Measurements from ENCODE around the gene RAB1B. TPM values are rescaled to one million over a fixed set of nuclear protein-coding genes. Genes with fewer than 3 reads are reported as not detected.

RAB1B gene
- polyA plus RNA-seq, 2 donors: 129 to 156 TPM

DNA sequence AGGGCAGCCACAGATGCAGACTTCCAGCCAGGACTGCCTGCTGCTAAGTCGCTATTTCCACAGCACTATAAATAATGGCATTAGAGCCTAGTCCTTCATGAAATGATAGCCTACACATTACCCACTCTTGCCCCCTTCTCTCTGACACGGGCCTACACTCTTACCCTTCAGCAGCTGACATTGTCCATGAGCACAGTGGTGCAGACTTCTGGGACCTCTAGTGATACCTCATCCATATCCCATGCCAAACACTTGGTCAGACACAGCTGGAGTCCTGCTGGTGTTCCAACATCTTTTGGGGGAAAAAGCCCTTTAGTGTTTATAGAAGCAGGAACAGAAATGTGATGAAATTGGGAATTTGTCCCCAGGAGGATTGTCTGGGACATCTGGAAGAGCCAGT is 43.4 kb upstream of the RAB1B start:
- peaks cover 0 to 7% of the 10 kb centered on the region in 2 donors for H3K4me1 ChIP-seq (ENCODE audit: control insufficient read depth in 2 of 2, insufficient read depth in 2 of 2, low read length in 1 of 2)
- 70 to 78% methylated on average over 2 of the region's 2 CpGs for WGBS, 2 donors
- H3K27ac ChIP-seq (ENCODE audit: low read depth in 2 of 2, low read length in 1 of 2): no peak overlapping the region
- no peaks in the 10 kb centered on the region for H3K27me3 ChIP-seq (ENCODE audit: control insufficient read depth in 1 of 2, insufficient read depth in 2 of 2, low read length in 2 of 2)
- peaks cover 5 to 16% of the 10 kb centered on the region in 2 donors for H3K36me3 ChIP-seq (ENCODE audit: control insufficient read depth in 2 of 2, insufficient read depth in 2 of 2, low read length in 1 of 2)
- H3K9me3 ChIP-seq (ENCODE audit: control insufficient read depth in 2 of 2, insufficient read depth in 1 of 2, low read depth in 1 of 2, low read length in 1 of 2): no peaks in the 10 kb centered on the region
- no peak overlapping the region for H3K4me3 ChIP-seq (ENCODE audit: low read depth in 1 of 2, low read length in 2 of 2)

DNA sequence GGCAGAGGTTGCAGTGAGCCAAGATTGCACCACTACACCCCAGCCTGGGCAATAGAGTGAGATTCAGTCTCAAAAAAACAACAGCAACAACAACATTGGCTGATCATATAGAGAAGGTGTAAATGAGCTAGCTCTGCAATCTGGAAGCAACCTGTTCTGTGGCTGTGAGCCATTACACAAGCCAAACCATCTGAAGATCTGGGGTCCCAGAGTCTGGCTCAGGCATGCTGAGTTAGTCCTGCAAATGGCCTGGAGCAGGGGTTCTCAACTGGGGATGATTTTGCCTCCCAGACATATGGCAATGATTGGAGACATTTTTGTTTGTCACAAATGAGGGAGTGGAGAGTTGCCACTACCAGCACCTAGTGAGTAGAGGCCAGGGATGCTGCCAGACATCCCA is 42.3 kb upstream of the RAB1B start:
- H3K9me3 ChIP-seq (ENCODE audit: control insufficient read depth in 2 of 2, insufficient read depth in 1 of 2, low read depth in 1 of 2, low read length in 1 of 2): no peaks in the 10 kb centered on the region
- no peak overlapping the region for H3K4me3 ChIP-seq (ENCODE audit: low read depth in 1 of 2, low read length in 2 of 2)
- H3K27ac ChIP-seq (ENCODE audit: low read depth in 2 of 2, low read length in 1 of 2): no peak overlapping the region
- H3K36me3 ChIP-seq (ENCODE audit: control insufficient read depth in 2 of 2, insufficient read depth in 2 of 2, low read length in 1 of 2): peaks cover 5 to 13% of the 10 kb centered on the region in 2 donors
- no peaks in the 10 kb centered on the region for H3K27me3 ChIP-seq (ENCODE audit: control insufficient read depth in 1 of 2, insufficient read depth in 2 of 2, low read length in 2 of 2)
- H3K4me1 ChIP-seq (ENCODE audit: control insufficient read depth in 2 of 2, insufficient read depth in 2 of 2, low read length in 1 of 2): peaks cover 0 to 4% of the 10 kb centered on the region in 2 donors

DNA sequence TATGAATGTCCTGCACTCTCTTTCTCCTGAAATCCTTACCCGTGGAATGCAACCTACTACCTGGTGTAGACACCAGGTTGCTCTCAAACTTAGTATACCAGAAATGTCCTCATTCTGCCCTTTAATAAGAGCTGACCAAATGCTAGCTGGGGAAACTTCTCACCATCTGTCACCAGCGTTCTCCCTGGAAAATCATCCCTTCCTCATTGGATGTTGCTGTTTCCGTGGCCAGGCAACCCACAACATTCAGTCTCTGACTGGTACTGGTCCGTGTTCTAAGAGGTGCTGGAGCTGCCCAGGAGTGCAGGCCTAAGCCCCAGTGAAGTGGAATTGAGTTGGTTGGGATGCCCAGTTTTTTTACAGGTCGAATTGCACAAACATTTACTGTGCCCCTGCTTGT is 40.7 kb upstream of the RAB1B start:
- 86 to 89% methylated on average over 5 of the region's 5 CpGs for WGBS, 2 donors
- Histone ChIP-seq H3K4me1 (ENCODE audit: control insufficient read depth in 2 of 2, insufficient read depth in 2 of 2, low read length in 1 of 2) (no peaks in the 10 kb centered on the region), H3K36me3 (ENCODE audit: control insufficient read depth in 2 of 2, insufficient read depth in 2 of 2, low read length in 1 of 2) (peaks cover 5 to 26% of the 10 kb centered on the region in 2 donors), H3K4me3 (ENCODE audit: low read depth in 1 of 2, low read length in 2 of 2) (no peak overlapping the region), H3K9me3 (ENCODE audit: control insufficient read depth in 2 of 2, insufficient read depth in 1 of 2, low read depth in 1 of 2, low read length in 1 of 2) (no peaks in the 10 kb centered on the region), H3K27me3 (ENCODE audit: control insufficient read depth in 1 of 2, insufficient read depth in 2 of 2, low read length in 2 of 2) (no peaks in the 10 kb centered on the region), H3K27ac (ENCODE audit: low read depth in 2 of 2, low read length in 1 of 2) (no peak overlapping the region)

DNA sequence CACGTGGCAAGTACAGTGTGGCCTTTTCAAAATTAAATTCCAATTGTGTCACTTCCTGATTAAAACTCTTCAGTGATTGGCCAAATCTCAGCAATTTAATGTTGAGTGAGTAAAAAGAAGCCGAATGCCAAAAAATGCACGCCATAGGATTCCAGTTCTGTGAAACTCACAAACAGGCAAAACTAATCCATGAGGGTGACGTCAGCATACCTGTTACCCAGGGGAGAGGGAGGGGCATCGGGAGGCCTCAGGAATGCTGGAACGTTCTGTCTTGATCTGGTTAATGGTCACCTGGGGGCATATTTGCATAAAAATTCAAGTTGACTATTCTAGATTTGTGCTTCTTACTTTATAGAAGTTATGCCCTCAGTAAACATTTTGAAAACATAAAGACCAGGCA is 39.9 kb upstream of the RAB1B start:
- Histone ChIP-seq H3K9me3 (ENCODE audit: control insufficient read depth in 2 of 2, insufficient read depth in 1 of 2, low read depth in 1 of 2, low read length in 1 of 2) (no peaks in the 10 kb centered on the region), H3K4me3 (ENCODE audit: low read depth in 1 of 2, low read length in 2 of 2) (no peak overlapping the region), H3K36me3 (ENCODE audit: control insufficient read depth in 2 of 2, insufficient read depth in 2 of 2, low read length in 1 of 2) (peaks cover 10 to 30% of the 10 kb centered on the region in 2 donors), H3K4me1 (ENCODE audit: control insufficient read depth in 2 of 2, insufficient read depth in 2 of 2, low read length in 1 of 2) (no peaks in the 10 kb centered on the region), H3K27me3 (ENCODE audit: control insufficient read depth in 1 of 2, insufficient read depth in 2 of 2, low read length in 2 of 2) (no peaks in the 10 kb centered on the region), H3K27ac (ENCODE audit: low read depth in 2 of 2, low read length in 1 of 2) (no peak overlapping the region)
- 76 to 80% methylated on average over 6 of the region's 6 CpGs for WGBS, 2 donors

DNA sequence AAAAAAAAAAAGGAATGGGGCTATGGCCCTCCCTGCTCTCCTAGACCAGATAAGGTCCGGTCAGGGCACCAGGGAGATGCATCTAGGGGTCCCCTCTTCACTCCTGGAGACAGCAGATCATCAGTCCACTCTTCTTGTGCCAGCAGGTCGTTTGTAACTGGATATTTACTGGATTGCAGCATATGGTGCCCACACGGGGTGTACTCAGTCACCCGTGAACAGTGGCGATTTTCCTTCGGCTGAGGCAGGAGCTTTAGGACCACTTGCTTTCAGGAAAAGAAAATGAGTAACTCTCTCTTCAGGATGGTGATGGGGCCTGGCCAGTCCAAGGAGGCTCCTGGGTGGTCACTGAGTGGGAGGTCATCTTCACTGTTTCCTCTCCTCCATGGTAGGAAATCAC is 38.3 kb upstream of the RAB1B start:
- Histone ChIP-seq H3K9me3 (ENCODE audit: control insufficient read depth in 2 of 2, insufficient read depth in 1 of 2, low read depth in 1 of 2, low read length in 1 of 2) (no peaks in the 10 kb centered on the region), H3K4me1 (ENCODE audit: control insufficient read depth in 2 of 2, insufficient read depth in 2 of 2, low read length in 1 of 2) (no peaks in the 10 kb centered on the region), H3K27ac (ENCODE audit: low read depth in 2 of 2, low read length in 1 of 2) (no peak overlapping the region), H3K27me3 (ENCODE audit: control insufficient read depth in 1 of 2, insufficient read depth in 2 of 2, low read length in 2 of 2) (no peaks in the 10 kb centered on the region), H3K4me3 (ENCODE audit: low read depth in 1 of 2, low read length in 2 of 2) (no peak overlapping the region), H3K36me3 (ENCODE audit: control insufficient read depth in 2 of 2, insufficient read depth in 2 of 2, low read length in 1 of 2) (peaks cover 16 to 43% of the 10 kb centered on the region in 2 donors)
- WGBS, 2 donors: 84 to 89% methylated on average over 6 of the region's 6 CpGs

DNA sequence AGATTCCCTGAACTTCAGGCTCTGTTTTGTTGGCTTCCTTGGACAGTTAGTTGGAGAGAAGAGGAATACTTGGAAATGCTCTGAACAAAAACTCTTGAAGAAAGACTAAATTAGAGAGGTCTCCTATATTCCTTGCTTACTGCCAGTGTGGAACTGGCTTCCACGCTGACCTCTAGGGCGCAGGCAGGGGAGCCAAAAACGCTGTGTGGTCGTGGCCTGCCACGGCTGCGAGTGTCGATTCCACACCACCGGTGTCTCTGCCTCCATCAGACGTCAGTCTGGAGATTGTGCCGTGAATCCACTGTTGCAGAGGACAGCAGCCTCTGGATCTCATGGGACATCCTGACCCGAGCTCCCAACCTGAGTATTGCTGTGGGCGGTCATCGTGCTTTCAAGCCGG is 37.5 kb upstream of the RAB1B start:
- no peaks in the 10 kb centered on the region for H3K4me1 ChIP-seq (ENCODE audit: control insufficient read depth in 2 of 2, insufficient read depth in 2 of 2, low read length in 1 of 2)
- no peaks in the 10 kb centered on the region for H3K9me3 ChIP-seq (ENCODE audit: control insufficient read depth in 2 of 2, insufficient read depth in 1 of 2, low read depth in 1 of 2, low read length in 1 of 2)
- no peak overlapping the region for H3K4me3 ChIP-seq (ENCODE audit: low read depth in 1 of 2, low read length in 2 of 2)
- no peak overlapping the region for H3K27ac ChIP-seq (ENCODE audit: low read depth in 2 of 2, low read length in 1 of 2)
- WGBS, 2 donors: 94% methylated on average over 14 of the region's 14 CpGs
- H3K36me3 ChIP-seq (ENCODE audit: control insufficient read depth in 2 of 2, insufficient read depth in 2 of 2, low read length in 1 of 2): peaks cover 22 to 46% of the 10 kb centered on the region in 2 donors
- no peaks in the 10 kb centered on the region for H3K27me3 ChIP-seq (ENCODE audit: control insufficient read depth in 1 of 2, insufficient read depth in 2 of 2, low read length in 2 of 2)

DNA sequence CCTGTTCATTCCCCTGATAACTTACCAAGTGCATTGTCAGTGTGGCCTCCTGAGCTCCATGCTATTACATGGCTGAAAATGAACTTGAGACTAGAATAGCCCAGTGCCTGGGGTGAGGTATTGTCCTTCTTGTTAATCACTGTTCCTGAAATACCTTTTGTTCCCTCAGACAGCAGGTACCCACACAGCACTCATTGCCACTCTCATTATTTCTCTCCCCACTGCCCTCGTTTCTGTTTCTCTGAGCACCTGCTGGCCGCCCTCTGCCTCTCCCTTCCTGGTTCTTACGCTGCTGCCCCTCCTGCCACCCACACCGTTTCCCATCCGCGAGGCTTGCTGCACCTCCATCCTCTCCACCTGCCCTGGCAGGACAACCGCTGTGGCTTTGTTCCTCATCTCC is 36.9 kb upstream of the RAB1B start:
- WGBS, 2 donors: 90 to 91% methylated on average over 7 of the region's 7 CpGs

DNA sequence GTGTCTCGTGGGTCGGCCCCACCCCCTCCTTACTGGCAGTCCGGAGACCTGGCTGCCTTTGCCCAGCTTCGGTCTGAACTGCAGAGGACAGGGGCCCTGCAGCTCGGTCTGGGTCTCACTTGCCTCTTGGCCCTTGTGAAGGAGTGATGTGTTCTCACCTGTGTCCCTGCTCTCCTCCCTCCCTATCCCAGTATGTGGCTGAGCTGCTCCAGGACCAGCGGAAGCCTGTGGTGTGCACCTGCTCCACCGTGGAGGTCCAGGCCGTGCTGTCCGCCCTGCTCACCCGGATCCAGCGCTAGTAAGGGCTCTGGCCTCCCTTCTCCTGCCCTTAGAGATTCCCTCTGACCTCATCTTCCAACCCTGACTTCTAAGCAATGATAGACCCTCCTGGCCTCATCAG is 35.7 kb upstream of the RAB1B start:
- no peaks in the 10 kb centered on the region for H3K4me1 ChIP-seq (ENCODE audit: control insufficient read depth in 2 of 2, insufficient read depth in 2 of 2, low read length in 1 of 2)
- no peaks in the 10 kb centered on the region for H3K9me3 ChIP-seq (ENCODE audit: control insufficient read depth in 2 of 2, insufficient read depth in 1 of 2, low read depth in 1 of 2, low read length in 1 of 2)
- no peaks in the 10 kb centered on the region for H3K27me3 ChIP-seq (ENCODE audit: control insufficient read depth in 1 of 2, insufficient read depth in 2 of 2, low read length in 2 of 2)
- H3K36me3 ChIP-seq (ENCODE audit: control insufficient read depth in 2 of 2, insufficient read depth in 2 of 2, low read length in 1 of 2): peaks cover 25 to 46% of the 10 kb centered on the region in 2 donors
- H3K4me3 ChIP-seq (ENCODE audit: low read depth in 1 of 2, low read length in 2 of 2): no peak overlapping the region
- WGBS, 2 donors: 90 to 93% methylated on average over 11 of the region's 11 CpGs
- H3K27ac ChIP-seq (ENCODE audit: low read depth in 2 of 2, low read length in 1 of 2): no peak overlapping the region

More for the DNA sequence above, 36.9 kb upstream of the RAB1B start:
- H3K4me3 ChIP-seq (ENCODE audit: low read depth in 1 of 2, low read length in 2 of 2): no peak overlapping the region
- no peaks in the 10 kb centered on the region for H3K4me1 ChIP-seq (ENCODE audit: control insufficient read depth in 2 of 2, insufficient read depth in 2 of 2, low read length in 1 of 2)
- H3K36me3 ChIP-seq (ENCODE audit: control insufficient read depth in 2 of 2, insufficient read depth in 2 of 2, low read length in 1 of 2): peaks cover 25 to 48% of the 10 kb centered on the region in 2 donors
- no peaks in the 10 kb centered on the region for H3K9me3 ChIP-seq (ENCODE audit: control insufficient read depth in 2 of 2, insufficient read depth in 1 of 2, low read depth in 1 of 2, low read length in 1 of 2)
- H3K27ac ChIP-seq (ENCODE audit: low read depth in 2 of 2, low read length in 1 of 2): no peak overlapping the region
- no peaks in the 10 kb centered on the region for H3K27me3 ChIP-seq (ENCODE audit: control insufficient read depth in 1 of 2, insufficient read depth in 2 of 2, low read length in 2 of 2)

DNA sequence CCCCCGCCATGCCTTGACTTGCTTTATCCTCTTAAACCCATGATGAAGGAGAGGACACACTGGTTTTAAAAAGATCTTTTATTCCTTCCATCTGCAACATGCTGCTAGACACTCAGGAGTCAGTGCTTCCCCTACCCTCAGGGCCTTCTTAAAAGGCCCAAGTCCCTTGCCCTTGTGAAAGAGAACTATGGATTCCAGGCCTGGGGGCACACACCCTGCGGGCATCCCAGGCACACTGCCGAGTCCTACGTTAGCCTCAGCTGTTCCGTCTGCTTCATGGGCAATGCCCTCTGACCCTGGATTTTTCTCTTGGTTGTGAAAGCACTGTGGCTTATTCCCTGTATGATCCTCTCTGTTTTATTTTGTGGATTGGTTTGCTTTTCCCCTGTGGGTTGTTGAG is 35.1 kb upstream of the RAB1B start:
- no peaks in the 10 kb centered on the region for H3K4me1 ChIP-seq (ENCODE audit: control insufficient read depth in 2 of 2, insufficient read depth in 2 of 2, low read length in 1 of 2)
- 91 to 93% methylated on average over 5 of the region's 5 CpGs for WGBS, 2 donors
- H3K27me3 ChIP-seq (ENCODE audit: control insufficient read depth in 1 of 2, insufficient read depth in 2 of 2, low read length in 2 of 2): no peaks in the 10 kb centered on the region
- H3K27ac ChIP-seq (ENCODE audit: low read depth in 2 of 2, low read length in 1 of 2): no peak overlapping the region
- no peak overlapping the region for H3K4me3 ChIP-seq (ENCODE audit: low read depth in 1 of 2, low read length in 2 of 2)
- H3K9me3 ChIP-seq (ENCODE audit: control insufficient read depth in 2 of 2, insufficient read depth in 1 of 2, low read depth in 1 of 2, low read length in 1 of 2): no peaks in the 10 kb centered on the region
- peaks cover 25 to 48% of the 10 kb centered on the region in 2 donors for H3K36me3 ChIP-seq (ENCODE audit: control insufficient read depth in 2 of 2, insufficient read depth in 2 of 2, low read length in 1 of 2)

DNA sequence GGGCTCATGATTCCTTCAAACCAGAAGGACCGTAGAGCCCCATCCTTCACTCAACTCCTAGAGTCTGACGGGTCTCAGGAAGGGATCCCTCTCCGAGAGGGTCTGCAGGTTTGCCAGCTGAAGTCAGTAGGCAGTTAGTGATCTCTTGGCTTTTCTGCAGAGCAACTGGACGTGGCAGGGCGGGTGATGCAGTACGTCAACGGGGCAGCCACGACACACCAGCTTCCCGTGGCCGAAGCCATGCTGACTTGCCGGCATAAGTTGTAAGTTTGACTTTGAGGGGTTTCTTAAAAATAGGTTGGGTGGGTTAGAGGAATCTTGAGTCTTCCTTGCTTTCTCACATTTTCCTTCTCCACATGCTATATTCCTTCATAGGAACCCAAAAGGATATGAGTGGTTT is 33.3 kb upstream of the RAB1B start:
- 93 to 95% methylated on average over 11 of the region's 11 CpGs for WGBS, 2 donors
- Histone ChIP-seq H3K4me1 (ENCODE audit: control insufficient read depth in 2 of 2, insufficient read depth in 2 of 2, low read length in 1 of 2) (no peaks in the 10 kb centered on the region), H3K27me3 (ENCODE audit: control insufficient read depth in 1 of 2, insufficient read depth in 2 of 2, low read length in 2 of 2) (no peaks in the 10 kb centered on the region), H3K36me3 (ENCODE audit: control insufficient read depth in 2 of 2, insufficient read depth in 2 of 2, low read length in 1 of 2) (peaks cover 31 to 62% of the 10 kb centered on the region in 2 donors), H3K27ac (ENCODE audit: low read depth in 2 of 2, low read length in 1 of 2) (no peak overlapping the region), H3K4me3 (ENCODE audit: low read depth in 1 of 2, low read length in 2 of 2) (no peak overlapping the region), H3K9me3 (ENCODE audit: control insufficient read depth in 2 of 2, insufficient read depth in 1 of 2, low read depth in 1 of 2, low read length in 1 of 2) (no peaks in the 10 kb centered on the region)
